Mesenchymal stem cell (in vitro differentiated cells and primary cell): Measurements from ENCODE around the gene PARD3.

ENCODE experiments used
- DNase-seq: peaks from one replicate; pipeline ENCODE4 v3.0.0-alpha.2; 2013
- H2AFZ ChIP-seq: one replicate; pipeline ENCODE4 v1.6.1; 2013; ENCODE audit warnings: low read depth, mild to moderate bottlenecking, control low read depth, inconsistent platforms, low read length, moderate library complexity
- H2AK5ac ChIP-seq: 2 replicates; pipeline ENCODE4 v1.6.1; 2013; ENCODE audit warnings: low read length, moderate library complexity, mild to moderate bottlenecking, inconsistent platforms; ENCODE audit not compliant: severe bottlenecking
- H2BK120ac ChIP-seq: one replicate; pipeline ENCODE4 v1.6.1; 2013; ENCODE audit warnings: low read depth, mild to moderate bottlenecking, inconsistent platforms, low read length, moderate library complexity
- H2BK12ac ChIP-seq, 2 experiments: one replicate each; pipeline ENCODE4 v1.6.1; 2013; ENCODE audit warnings: inconsistent platforms in 2 of 2, low read length in 2 of 2, mild to moderate bottlenecking in 2 of 2, moderate library complexity in 2 of 2, control low read depth in 1 of 2
- H2BK15ac ChIP-seq: one replicate; pipeline ENCODE4 v1.6.1; 2013; ENCODE audit warnings: mild to moderate bottlenecking, low read depth, inconsistent platforms; ENCODE audit not compliant: poor library complexity, severe bottlenecking
- H2BK5ac ChIP-seq: 2 replicates; pipeline ENCODE4 v1.6.1; 2013; ENCODE audit warnings: low read depth, mild to moderate bottlenecking, low read length, control low read depth, inconsistent platforms; ENCODE audit not compliant: poor library complexity, severe bottlenecking
- H3K14ac ChIP-seq, 2 experiments: one replicate each; pipeline ENCODE4 v1.6.1; 2013; ENCODE audit warnings: inconsistent platforms in 2 of 2, low read length in 2 of 2, control low read depth in 1 of 2, mild to moderate bottlenecking in 1 of 2, moderate library complexity in 1 of 2
- H3K18ac ChIP-seq, 2 experiments: one replicate each; pipeline ENCODE4 v1.6.1; 2013; ENCODE audit warnings: inconsistent platforms in 2 of 2, low read length in 2 of 2, control low read depth in 1 of 2, low read depth in 1 of 2, mild to moderate bottlenecking in 1 of 2
- H3K23ac ChIP-seq, 2 experiments: one replicate each; pipeline ENCODE4 v1.6.1; 2013; ENCODE audit warnings: inconsistent platforms in 2 of 2, low read length in 2 of 2, mild to moderate bottlenecking in 2 of 2, moderate library complexity in 2 of 2, control low read depth in 1 of 2
- H3K27ac ChIP-seq: 2 replicates; pipeline ENCODE4 v1.5.1; 2013; ENCODE audit warnings: mild to moderate bottlenecking, moderate library complexity, low read length, control low read depth, inconsistent platforms; ENCODE audit not compliant: poor library complexity, severe bottlenecking
- H3K27me3 ChIP-seq, 2 experiments: 2 replicates each; pipeline versions ENCODE4 v1.6.1 to v1.7.0; 2013; ENCODE audit warnings: low read length in 2 of 2, mild to moderate bottlenecking in 2 of 2, moderate library complexity in 2 of 2, control low read depth in 1 of 2, inconsistent platforms in 1 of 2; ENCODE audit not compliant: control insufficient read depth in 1 of 2, insufficient read depth in 1 of 2
- H3K36me3 ChIP-seq, 2 experiments: 2 replicates each; pipeline versions ENCODE4 v1.6.1 to v1.7.0; 2013; ENCODE audit warnings: low read length in 2 of 2, control low read depth in 1 of 2, inconsistent platforms in 1 of 2, low read depth in 1 of 2, mild to moderate bottlenecking in 1 of 2; ENCODE audit not compliant: insufficient read depth in 2 of 2, control insufficient read depth in 1 of 2
- H3K4ac ChIP-seq, 2 experiments: one replicate each; pipeline ENCODE4 v1.6.1; 2013; ENCODE audit warnings: inconsistent platforms in 2 of 2, low read length in 2 of 2, mild to moderate bottlenecking in 2 of 2, moderate library complexity in 2 of 2, control low read depth in 1 of 2, low read depth in 1 of 2
- H3K4me1 ChIP-seq: 2 replicates; pipeline ENCODE4 v1.6.1; 2013; ENCODE audit warnings: low read depth, low read length, control low read depth; ENCODE audit not compliant: control insufficient read depth, insufficient read depth
- H3K4me2 ChIP-seq: 2 replicates; pipeline ENCODE4 v1.6.1; 2013; ENCODE audit warnings: low read length, mild to moderate bottlenecking, inconsistent platforms; ENCODE audit not compliant: poor library complexity, severe bottlenecking
- H3K4me3 ChIP-seq, 2 experiments: 2 replicates each; pipeline versions ENCODE4 v1.5.1 to v1.7.0; 2013; ENCODE audit warnings: low read length in 2 of 2, mild to moderate bottlenecking in 2 of 2, control low read depth in 1 of 2, low read depth in 1 of 2; ENCODE audit not compliant: insufficient read depth in 1 of 2
- H3K79me1 ChIP-seq: replicated peaks from 2 replicates; pipeline ENCODE4 v1.6.1; 2013; ENCODE audit warnings: mild to moderate bottlenecking, control low read depth, low read length, inconsistent platforms; ENCODE audit not compliant: poor library complexity, severe bottlenecking
- H3K9ac ChIP-seq: 2 replicates; pipeline ENCODE4 v1.7.0; 2013; ENCODE audit warnings: mild to moderate bottlenecking, low read length, moderate library complexity
- H3K9me3 ChIP-seq: 2 replicates; pipeline ENCODE4 v1.7.0; 2013; ENCODE audit warnings: mild to moderate bottlenecking, low read length; ENCODE audit not compliant: control insufficient read depth
- H4K8ac ChIP-seq: one replicate; pipeline ENCODE4 v1.6.1; 2013; ENCODE audit warnings: inconsistent platforms, mild to moderate bottlenecking, low read length, moderate library complexity
- H4K91ac ChIP-seq: one replicate; pipeline ENCODE4 v1.6.1; 2013; ENCODE audit warnings: mild to moderate bottlenecking, low read length, inconsistent platforms
- WGBS: methylation state at CpG from one replicate; pipeline ENCODE4 v1.1.7; 2013; ENCODE audit warnings: mixed read lengths; 5-methylcytosine and 5-hydroxymethylcytosine counted together

Gene PARD3

GRCh38 chr10:34624323-34625153 is 190.6 kb downstream of the PARD3 start:
- no peak overlapping the region for H2BK12ac ChIP-seq
- no peak for DNase-seq
- 94% methylated on average over 12 of the region's 12 CpGs for WGBS

GRCh38 chr10:34622945-34623344 is 192.2 kb downstream of the PARD3 start:
- Histone ChIP-seq H2BK12ac (no peak overlapping the region), H4K8ac (no peak overlapping the region), H3K27ac (no peak overlapping the region), H3K27me3 (no peaks in the 10 kb centered on the region), H3K4me1 (peaks cover 10% of the 10 kb centered on the region), H3K14ac (no peak overlapping the region), H2BK5ac (no peak overlapping the region), H3K9me3 (no peaks in the 10 kb centered on the region), H2BK15ac (no peak overlapping the region), H2AK5ac (no peak overlapping the region), H3K18ac (no peak overlapping the region), H3K4me2 (no peak overlapping the region), H3K4ac (no peak overlapping the region), H3K23ac (no peak overlapping the region), H3K36me3 (peaks cover 0 to 10% of the 10 kb centered on the region in 2 experiments), H3K4me3 (no peak overlapping the region), H2BK120ac (no peak overlapping the region), H4K91ac (no peak overlapping the region), H3K79me1 (peaks cover 43% of the 10 kb centered on the region), H3K9ac (no peak overlapping the region), H2AFZ (no peak overlapping the region)
- WGBS, result 94% methylated on average over 3 of the region's 4 CpGs
- no peak for DNase-seq

More at GRCh38 chr10:34624323-34625153, 190.6 kb downstream of the PARD3 start:
- Histone ChIP-seq H3K27ac (no peak overlapping the region), H4K91ac (no peak overlapping the region), H2BK120ac (no peak overlapping the region), H3K14ac (peak overlapping the region in 1 of 2 experiments; percentile 61), H3K23ac (no peak overlapping the region), H2BK15ac (no peak overlapping the region), H3K79me1 (peaks cover 46% of the 10 kb centered on the region), H3K4me1 (peaks cover 10% of the 10 kb centered on the region), H3K4ac (no peak overlapping the region), H2AK5ac (no peak overlapping the region), H3K9me3 (no peaks in the 10 kb centered on the region), H3K9ac (no peak overlapping the region), H3K18ac (peak overlapping the region in 1 of 2 experiments; percentile 28), H3K36me3 (peaks cover 0 to 12% of the 10 kb centered on the region in 2 experiments), H3K27me3 (no peaks in the 10 kb centered on the region), H2BK5ac (no peak overlapping the region), H3K4me3 (no peak overlapping the region), H3K4me2 (no peak overlapping the region), H4K8ac (no peak overlapping the region), H2AFZ (no peak overlapping the region)

GRCh38 chr10:34618611-34619010 is 196.5 kb downstream of the PARD3 start:
- peaks cover 3% of the 10 kb centered on the region for H3K4me1 ChIP-seq
- H3K4me3 ChIP-seq, result no peak overlapping the region
- no peak overlapping the region for H2BK120ac ChIP-seq
- no peak overlapping the region for H4K91ac ChIP-seq
- no peak overlapping the region for H2BK15ac ChIP-seq
- H3K23ac ChIP-seq, result no peak overlapping the region
- no peak overlapping the region for H2BK12ac ChIP-seq
- DNase-seq, result no peak
- H3K27me3 ChIP-seq, result no peaks in the 10 kb centered on the region
- no peak overlapping the region for H3K4ac ChIP-seq
- no peak overlapping the region for H3K18ac ChIP-seq
- H2AFZ ChIP-seq, result no peak overlapping the region
- no peak overlapping the region for H2BK5ac ChIP-seq
- H3K27ac ChIP-seq, result no peak overlapping the region
- peaks cover 21% of the 10 kb centered on the region for H3K79me1 ChIP-seq
- H3K36me3 ChIP-seq, result peaks cover 0 to 2% of the 10 kb centered on the region in 2 experiments
- no peak overlapping the region for H3K9ac ChIP-seq
- no peak overlapping the region for H4K8ac ChIP-seq
- no peak overlapping the region for H3K4me2 ChIP-seq
- no peak overlapping the region for H3K14ac ChIP-seq
- WGBS, result 97% methylated on average over 2 of the region's 2 CpGs
- no peaks in the 10 kb centered on the region for H3K9me3 ChIP-seq
- no peak overlapping the region for H2AK5ac ChIP-seq

GRCh38 chr10:34615770-34616169 is 199.3 kb downstream of the PARD3 start:
- H2BK5ac ChIP-seq, result no peak overlapping the region
- peaks cover 18% of the 10 kb centered on the region for H3K79me1 ChIP-seq
- H3K4me1 ChIP-seq, result no peaks in the 10 kb centered on the region
- H3K27ac ChIP-seq, result no peak overlapping the region
- no peak overlapping the region for H3K4ac ChIP-seq
- H3K27me3 ChIP-seq, result no peaks in the 10 kb centered on the region
- H3K14ac ChIP-seq, result no peak overlapping the region
- H2BK15ac ChIP-seq, result no peak overlapping the region
- H3K23ac ChIP-seq, result no peak overlapping the region
- no peak overlapping the region for H4K8ac ChIP-seq
- no peak overlapping the region for H2AK5ac ChIP-seq
- H2BK12ac ChIP-seq, result no peak overlapping the region
- no peak overlapping the region for H2BK120ac ChIP-seq
- 100% methylated on average over 1 of the region's 3 CpGs for whole genome bisulfite sequencing
- H4K91ac ChIP-seq, result no peak overlapping the region
- no peak overlapping the region for H3K9ac ChIP-seq
- H3K9me3 ChIP-seq, result no peaks in the 10 kb centered on the region
- no peak for DNase-seq
- no peak overlapping the region for H3K4me2 ChIP-seq
- H3K18ac ChIP-seq, result no peak overlapping the region
- no peak overlapping the region for H3K4me3 ChIP-seq
- no peaks in the 10 kb centered on the region for H3K36me3 ChIP-seq
- H2AFZ ChIP-seq, result no peak overlapping the region
